ENCODE data around the gene ETNK1. TPM values are rescaled to one million over a fixed set of nuclear protein-coding genes. Genes with fewer than 3 reads are reported as not detected.
"Not testable (repeated sequence)": the region's sequence is repeated elsewhere in the genome, so short reads cannot be mapped to it uniquely, and the experiment has no call there.

The ETNK1 gene
- total RNA-seq, 2 donors from 2014 or later, result 23.9 to 25.1 TPM

GRCh38 chr12:22691319-22691718 lies 66.3 kb downstream of the ETNK1 start:
- 90 to 91% methylated on average over 2 of the region's 2 CpGs for WGBS, 2 donors
- ATAC-seq, result no peak
- intact Hi-C loops (cut with DNase I), result no loop called here

GRCh38 chr12:22692467-22692866 lies 67.5 kb downstream of the ETNK1 start:
- H3K27me3 ChIP-seq; DNase-seq; intact Hi-C loops (cut with DNase I); H3K36me3 ChIP-seq (replicated peaks in 1 of 2; ENCODE audit: insufficient read depth in 1 of 2, low read depth in 2 of 2); H3K4me3 ChIP-seq; H3K4me1 ChIP-seq; H3K27ac ChIP-seq; ATAC-seq; H3K9me3 ChIP-seq: not testable (repeated sequence)
- 25 to 36% methylated on average over 1 of the region's 1 CpG for WGBS, 2 donors

More at GRCh38 chr12:22691319-22691718, 66.3 kb downstream of the ETNK1 start:
- Histone ChIP-seq H3K27ac (no peak overlapping the region), H3K36me3 (replicated peaks in 1 of 2; ENCODE audit: insufficient read depth in 1 of 2, low read depth in 2 of 2) (no peaks in the 10 kb centered on the region), H3K4me3 (no peak overlapping the region), H3K4me1 (no peaks in the 10 kb centered on the region), H3K27me3 (no peaks in the 10 kb centered on the region), H3K9me3 (no peaks in the 10 kb centered on the region)
- no peak for TF ChIP-seq CTCF (IDR thresholded peaks at IDR 0.05)
- TF ChIP-seq POLR2A (IDR thresholded peaks at IDR 0.05), result no peak
- DNase-seq, result no peak

GRCh38 chr12:22692964-22693555 lies 68.1 kb downstream of the ETNK1 start:
- Histone ChIP-seq H3K27me3 (no peaks in the 10 kb centered on the region), H3K9me3 (no peaks in the 10 kb centered on the region), H3K27ac (no peak overlapping the region), H3K4me3 (no peak overlapping the region), H3K4me1 (no peaks in the 10 kb centered on the region), H3K36me3 (replicated peaks in 1 of 2; ENCODE audit: insufficient read depth in 1 of 2, low read depth in 2 of 2) (no peaks in the 10 kb centered on the region)
- no peak for ATAC-seq
- no peak for DNase-seq
- 90 to 97% methylated on average over 11 to 33 of the region's 38 CpGs for WGBS, 2 donors
- TF ChIP-seq CTCF (IDR thresholded peaks at IDR 0.05), result no peak
- intact Hi-C loops (cut with DNase I), result no loop called here

GRCh38 chr12:22698576-22698975 lies 73.6 kb downstream of the ETNK1 start:
- H3K4me3 ChIP-seq, result no peak overlapping the region
- WGBS, 2 donors, result 84 to 85% methylated on average over 3 of the region's 3 CpGs

GRCh38 chr12:22699705-22700104 lies 74.7 kb downstream of the ETNK1 start:
- WGBS, 2 donors, result 79% methylated on average over 11 of the region's 11 CpGs
- ATAC-seq; H3K4me1 ChIP-seq; H3K27ac ChIP-seq; intact Hi-C loops (cut with DNase I); H3K36me3 ChIP-seq (replicated peaks in 1 of 2; ENCODE audit: insufficient read depth in 1 of 2, low read depth in 2 of 2); H3K27me3 ChIP-seq; DNase-seq; H3K9me3 ChIP-seq; H3K4me3 ChIP-seq: not testable (repeated sequence)

More at GRCh38 chr12:22698576-22698975, 73.6 kb downstream of the ETNK1 start:
- ATAC-seq (no peak), DNase-seq (no peak)
- no peaks in the 10 kb centered on the region for H3K9me3 ChIP-seq
- TF ChIP-seq CTCF (IDR thresholded peaks at IDR 0.05) (no peak), POLR2A (IDR thresholded peaks at IDR 0.05) (no peak)
- H3K27me3 ChIP-seq, result no peaks in the 10 kb centered on the region
- intact Hi-C loops (cut with DNase I), result no loop called here
- no peak overlapping the region for H3K27ac ChIP-seq
- no peaks in the 10 kb centered on the region for H3K36me3 ChIP-seq (replicated peaks in 1 of 2; ENCODE audit: insufficient read depth in 1 of 2, low read depth in 2 of 2)
- no peaks in the 10 kb centered on the region for H3K4me1 ChIP-seq

- ATAC-seq, result no peak
- Histone ChIP-seq H3K9me3 (no peaks in the 10 kb centered on the region), H3K36me3 (replicated peaks in 1 of 2; ENCODE audit: insufficient read depth in 1 of 2, low read depth in 2 of 2) (no peaks in the 10 kb centered on the region), H3K4me3 (no peak overlapping the region), H3K4me1 (no peaks in the 10 kb centered on the region), H3K27ac (no peak overlapping the region), H3K27me3 (no peaks in the 10 kb centered on the region)
- no peak for TF ChIP-seq POLR2A (IDR thresholded peaks at IDR 0.05)
- TF ChIP-seq CTCF (IDR thresholded peaks at IDR 0.05), result no peak
- no peak for DNase-seq
- intact Hi-C loops (cut with DNase I), result no loop called here
- 14 to 41% methylated on average over 1 of the region's 1 CpG for WGBS, 2 donors
These were observed 75.1 kb downstream of the ETNK1 start for GRCh38 chr12:22700106-22700505.

- intact Hi-C loops (cut with DNase I); H3K27me3 ChIP-seq; H3K4me1 ChIP-seq; H3K4me3 ChIP-seq; DNase-seq; ATAC-seq; H3K9me3 ChIP-seq; H3K27ac ChIP-seq; H3K36me3 ChIP-seq (replicated peaks in 1 of 2; ENCODE audit: insufficient read depth in 1 of 2, low read depth in 2 of 2): not testable (repeated sequence)
- WGBS, 2 donors, result 8 to 14% methylated on average over 7 of the region's 7 CpGs
These were observed 76.3 kb downstream of the ETNK1 start for GRCh38 chr12:22701216-22701809.
